Activated CD8-positive, alpha-beta memory T cell treated with anti-CD3 and anti-CD28 coated beads, Interleukin-2, amount 50 U/mL, for 24 hours (primary cell): Measurements from ENCODE around the gene UFM1.
"Not testable (repeated sequence)": the region's sequence is repeated elsewhere in the genome, so short reads cannot be mapped to it uniquely, and the experiment has no call there.

ENCODE experiments used
- DNase-seq: peaks from one replicate; pipeline ENCODE4 v3.0.0-alpha.2; 2020; ENCODE audit errors: extremely low read depth

The UFM1 gene

DNA sequence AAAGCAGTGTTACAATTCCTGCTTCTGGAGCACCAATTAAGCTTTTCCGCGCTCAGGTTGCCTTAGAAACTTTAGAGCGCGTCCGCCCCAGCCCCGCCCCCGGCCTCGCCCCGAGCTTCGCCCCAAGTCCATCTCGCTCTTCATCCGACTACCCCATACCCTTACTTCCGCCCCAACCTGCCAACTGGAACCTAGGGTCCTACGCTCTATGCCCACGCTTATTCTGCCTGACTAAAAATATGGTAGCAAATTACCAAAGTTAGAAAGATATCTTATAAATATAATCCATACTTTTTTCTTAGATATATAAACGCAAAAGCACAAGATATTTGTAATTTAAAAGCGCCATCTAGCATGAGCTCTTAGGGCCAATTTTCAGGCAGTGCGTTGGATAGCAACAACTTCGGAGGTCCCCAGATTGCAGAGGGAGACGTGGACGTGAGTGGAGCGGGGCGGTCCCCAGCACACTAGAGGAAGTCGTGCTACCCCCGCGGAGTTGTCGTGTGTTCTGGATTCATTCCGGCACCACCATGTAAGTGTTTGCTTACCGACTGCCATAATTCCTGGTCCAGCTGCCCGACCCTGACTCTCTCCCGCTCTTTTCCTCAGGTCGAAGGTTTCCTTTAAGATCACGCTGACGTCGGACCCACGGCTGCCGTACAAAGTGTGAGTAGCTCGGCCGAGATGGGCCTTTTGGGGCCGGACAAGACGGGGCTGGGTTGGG, at the start of gene UFM1:
UFM1 (plus strand) TSS at position 462 of the 724 bp plus-strand sequence; CDS start at position 531, 69 bp downstream.
- peak; percentile 64 for DNase-seq

DNA sequence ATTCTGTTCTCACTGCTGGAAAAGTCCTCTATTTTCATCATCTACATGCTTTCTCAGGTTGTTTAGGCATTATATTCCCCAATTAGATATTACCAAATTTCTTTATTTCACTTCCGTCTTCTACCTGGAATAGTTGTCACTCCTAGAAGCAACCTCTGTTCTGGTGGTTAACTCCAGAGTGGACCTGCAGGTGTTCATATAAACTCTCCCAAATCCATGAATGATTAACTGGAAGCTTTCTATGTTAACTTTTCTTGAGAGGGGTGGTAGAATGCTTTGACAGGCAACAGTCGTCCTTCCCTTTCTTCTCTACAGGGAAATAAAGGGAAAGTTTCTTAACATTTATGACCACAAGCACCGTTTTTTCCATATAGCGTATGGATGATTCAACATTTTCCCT, 48.4 kb upstream of the UFM1 start:
- no peak for DNase-seq

DNA sequence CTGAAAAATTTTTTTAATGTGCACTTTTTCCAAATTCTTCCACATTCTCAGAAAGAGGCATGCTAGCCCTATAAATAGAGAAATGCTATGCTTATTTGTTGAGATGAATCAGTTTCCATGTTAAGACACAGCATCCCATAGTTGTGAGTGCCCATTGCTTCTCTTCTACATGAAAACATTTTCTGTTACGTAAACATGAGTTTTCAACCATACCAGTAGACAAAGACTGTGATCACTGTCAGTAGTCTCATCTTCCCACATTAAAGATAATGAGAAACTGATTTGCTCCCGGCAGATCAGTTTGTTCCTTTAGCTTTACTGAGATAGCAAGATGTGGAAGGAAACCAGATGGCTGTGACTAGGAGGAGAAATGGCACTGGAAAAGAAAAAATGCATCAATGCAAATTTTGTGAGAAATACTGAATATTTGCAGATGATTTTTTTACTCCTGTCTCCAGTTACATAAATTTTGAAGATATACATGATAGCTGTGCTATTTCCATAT, 45.8 kb upstream of the UFM1 start:
- no peak for DNase-seq

DNA sequence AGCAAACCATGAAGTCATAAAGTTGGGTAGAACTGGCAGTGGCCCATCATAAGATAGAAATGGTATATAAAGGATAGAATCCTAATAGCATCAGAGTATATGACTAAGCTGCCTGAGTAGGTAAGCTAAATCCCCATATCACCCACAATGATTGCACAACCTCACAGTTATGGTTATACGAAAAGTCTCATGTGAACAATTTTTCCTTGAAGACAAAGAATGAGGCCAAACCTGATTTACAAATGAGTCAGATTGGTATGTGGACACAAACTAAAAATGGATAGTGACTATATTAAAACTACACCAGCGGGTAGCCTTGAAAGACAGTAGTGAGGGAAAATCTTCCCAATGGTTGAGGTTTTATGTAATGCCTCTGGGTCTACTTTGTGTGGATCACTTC, 40.9 kb upstream of the UFM1 start:
- no peak for DNase-seq

DNA sequence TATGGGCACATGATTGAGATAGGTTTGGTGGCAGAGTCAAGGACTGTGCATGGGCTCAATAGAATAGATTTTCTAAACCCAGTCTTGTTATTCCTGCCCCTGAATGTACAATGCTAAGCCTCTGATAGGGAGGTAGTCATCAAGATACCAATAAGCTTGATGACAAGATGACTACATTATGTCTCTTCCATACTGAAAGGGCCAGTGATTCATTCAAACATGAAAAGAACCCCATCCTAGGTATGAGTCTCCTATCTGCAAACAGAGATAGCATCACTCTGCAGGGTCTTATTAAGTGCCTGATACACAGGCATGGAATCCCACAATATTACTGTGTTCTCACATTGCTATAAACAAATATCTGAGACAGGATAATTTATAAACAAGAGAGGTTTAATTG, 40.3 kb upstream of the UFM1 start:
- no peak for DNase-seq

DNA sequence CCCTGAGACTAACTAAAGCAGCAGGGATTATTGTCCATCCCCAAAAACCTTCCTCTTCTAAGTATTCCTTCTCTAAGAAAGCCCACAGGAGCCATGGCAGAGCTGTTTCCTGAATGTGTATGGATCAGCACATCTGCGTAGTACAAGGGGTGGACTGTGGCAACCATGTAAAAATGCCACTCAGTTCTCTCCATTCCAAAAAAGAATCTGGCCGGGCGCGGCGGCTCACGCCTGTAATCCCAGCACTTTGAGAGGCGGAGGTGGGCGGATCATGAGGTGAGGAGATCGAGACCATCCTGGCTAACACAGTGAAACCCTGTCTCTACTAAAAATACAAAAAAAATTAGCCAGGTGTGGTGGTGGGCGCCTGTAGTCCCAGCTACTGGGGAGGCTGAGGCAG, 38.5 kb upstream of the UFM1 start:
- not testable (repeated sequence) for DNase-seq

DNA sequence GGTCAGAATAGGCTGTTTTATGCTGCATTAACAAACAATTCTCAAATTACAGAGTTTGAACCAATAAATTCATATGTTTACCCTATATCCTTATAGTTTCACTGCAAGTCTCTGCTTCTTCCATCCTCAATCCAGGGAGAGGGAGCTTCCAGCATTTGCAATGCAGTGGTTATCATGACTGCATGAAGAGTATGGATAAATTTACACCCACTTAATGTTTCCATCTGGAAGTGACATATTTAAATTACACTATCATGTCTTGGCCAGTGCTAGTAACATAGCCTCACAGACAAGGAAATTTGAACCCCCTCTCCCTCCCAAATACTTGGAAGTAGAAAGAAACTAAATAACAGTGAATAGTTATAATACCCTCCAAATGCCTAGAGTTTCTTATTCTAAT, 33.5 kb upstream of the UFM1 start:
- no peak for DNase-seq

DNA sequence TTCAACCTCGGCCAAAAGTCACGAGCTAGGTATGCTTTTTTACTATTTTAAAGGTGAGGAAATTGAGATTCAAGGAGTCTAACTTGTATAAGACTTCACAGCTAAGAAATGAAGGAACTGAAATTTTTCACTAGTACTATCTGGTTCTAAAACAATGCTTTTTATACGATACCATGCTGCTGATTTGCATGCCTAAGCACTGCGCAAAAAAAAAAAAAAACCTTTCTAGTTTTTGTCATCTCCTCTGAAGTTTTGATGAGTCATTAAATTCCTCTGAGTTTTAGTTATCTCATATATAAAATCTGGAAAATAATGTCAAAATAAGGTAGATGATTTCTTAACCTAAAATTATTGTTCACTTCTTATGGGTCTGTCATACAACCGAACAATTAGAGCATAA, 28.0 kb upstream of the UFM1 start:
- DNase-seq = no peak

DNA sequence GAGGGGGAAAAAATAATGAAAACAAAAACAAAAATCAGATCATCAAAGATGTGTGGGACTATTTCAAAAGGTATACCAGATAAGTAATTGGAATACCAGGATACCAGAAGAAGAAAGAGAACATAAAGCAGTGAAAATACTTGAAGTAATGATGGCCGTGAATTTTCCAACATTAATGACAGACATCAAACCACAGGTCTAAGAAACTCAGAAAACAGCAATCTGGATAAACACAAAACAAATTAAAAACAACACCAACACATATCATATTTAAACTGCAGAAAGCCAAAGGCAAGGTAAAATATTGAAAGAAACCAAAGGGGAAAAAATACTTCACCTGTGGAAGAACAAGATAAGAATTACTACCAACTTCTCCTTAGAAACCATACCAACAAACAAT, 24.2 kb upstream of the UFM1 start:
- no peak for DNase-seq

DNA sequence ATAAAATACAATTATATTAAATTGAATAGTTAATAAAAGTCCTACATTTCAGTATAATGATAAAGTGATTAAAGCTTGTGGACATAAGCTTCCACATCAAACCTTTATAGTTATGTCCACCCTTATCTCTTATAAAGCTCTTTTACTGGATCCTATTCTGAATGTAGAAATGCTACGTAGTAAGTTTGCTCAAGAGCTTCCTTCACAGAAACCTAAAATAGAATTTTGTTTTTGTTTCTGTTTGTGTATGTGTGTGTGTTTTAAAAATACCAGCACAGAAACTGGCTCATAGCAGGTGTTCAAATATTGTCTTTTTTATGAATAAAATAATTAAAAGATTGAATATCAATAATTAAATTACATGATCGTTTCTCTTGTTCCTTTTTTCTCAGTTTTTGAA, 21.0 kb upstream of the UFM1 start:
- no peak for DNase-seq

DNA sequence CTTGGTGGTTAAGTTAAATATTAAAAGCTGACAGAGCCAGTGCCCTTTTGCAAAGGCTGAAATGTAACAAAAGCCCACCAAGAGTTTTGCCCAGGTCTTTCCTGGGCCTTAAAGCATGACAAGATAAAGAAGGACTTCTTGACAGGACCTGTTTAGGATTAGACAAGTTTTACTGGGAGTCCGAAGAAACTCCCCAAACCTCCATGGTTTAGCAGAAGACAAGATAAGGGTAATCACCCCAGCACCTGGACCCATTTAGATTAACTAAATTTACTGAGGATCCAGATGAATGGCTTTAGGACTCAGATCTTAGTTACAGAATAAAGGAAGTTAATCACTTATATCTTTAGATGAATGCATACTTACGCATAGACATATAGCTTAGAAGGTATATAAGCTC, 14.8 kb upstream of the UFM1 start:
- DNase-seq = no peak

DNA sequence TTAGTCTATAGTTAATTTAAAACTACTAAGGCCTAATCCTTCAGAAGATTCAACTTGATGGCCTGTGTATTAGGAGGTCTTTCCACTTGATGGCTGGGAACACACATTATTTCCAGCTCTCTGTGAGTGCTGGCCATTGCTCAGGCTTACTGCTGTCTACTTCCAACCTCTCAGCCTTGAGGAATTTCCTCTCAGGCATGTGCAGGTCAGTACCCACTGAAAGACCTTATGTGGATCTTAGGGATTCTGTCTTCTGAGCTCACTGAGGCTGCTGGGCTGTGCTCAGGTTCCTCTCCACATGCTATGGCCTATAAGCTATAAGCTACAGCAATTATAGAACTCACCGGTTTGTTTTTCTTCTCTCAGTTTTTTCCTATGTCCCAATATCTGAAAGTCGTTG, 11.6 kb upstream of the UFM1 start:
- DNase-seq = no peak

DNA sequence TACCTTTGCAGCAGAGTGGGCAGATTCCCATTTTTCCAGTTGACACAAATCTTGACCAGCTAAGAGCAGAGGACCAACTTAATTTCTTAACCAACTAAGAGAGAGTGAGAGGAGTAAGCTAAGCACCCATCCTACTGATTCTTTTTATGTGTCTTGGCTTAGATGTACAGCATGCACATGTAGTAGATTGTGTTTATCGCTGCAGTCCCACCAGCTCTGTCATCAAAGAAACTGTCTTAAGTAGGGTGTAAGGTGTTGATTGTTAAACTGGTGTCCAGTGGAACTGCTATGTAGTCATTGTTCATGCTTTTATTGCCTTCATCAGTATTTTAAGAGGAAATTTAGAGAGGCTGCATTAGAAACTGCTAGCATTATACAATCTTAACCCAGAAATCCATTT, 9.0 kb upstream of the UFM1 start:
- no peak for DNase-seq

DNA sequence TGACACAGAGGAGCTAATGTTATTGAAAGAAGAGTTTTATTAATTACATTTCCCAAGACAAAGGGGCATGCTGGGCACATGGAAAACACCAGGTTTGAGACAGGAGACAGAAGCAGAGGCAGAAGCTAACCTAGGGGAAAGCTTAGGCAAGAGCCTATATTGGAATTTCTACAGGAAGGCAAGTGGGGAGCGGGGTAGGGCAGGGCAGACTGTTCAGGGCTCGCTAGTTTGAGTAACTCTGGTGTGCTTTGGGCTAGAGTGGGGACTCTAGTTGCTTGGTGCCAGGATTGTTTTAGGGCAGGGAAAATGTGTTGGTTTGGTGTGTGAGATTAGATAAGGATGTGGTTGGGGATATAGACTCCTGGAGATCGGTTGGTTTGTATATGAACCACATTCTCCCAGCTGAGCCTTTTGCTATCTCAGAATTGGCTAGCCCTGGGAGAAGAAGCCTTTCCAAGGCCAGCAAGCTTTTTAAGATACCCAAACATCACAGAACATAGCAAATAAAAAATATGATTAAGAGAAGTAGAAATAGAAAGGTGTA, 8.4 kb upstream of the UFM1 start:
- DNase-seq = no peak

DNA sequence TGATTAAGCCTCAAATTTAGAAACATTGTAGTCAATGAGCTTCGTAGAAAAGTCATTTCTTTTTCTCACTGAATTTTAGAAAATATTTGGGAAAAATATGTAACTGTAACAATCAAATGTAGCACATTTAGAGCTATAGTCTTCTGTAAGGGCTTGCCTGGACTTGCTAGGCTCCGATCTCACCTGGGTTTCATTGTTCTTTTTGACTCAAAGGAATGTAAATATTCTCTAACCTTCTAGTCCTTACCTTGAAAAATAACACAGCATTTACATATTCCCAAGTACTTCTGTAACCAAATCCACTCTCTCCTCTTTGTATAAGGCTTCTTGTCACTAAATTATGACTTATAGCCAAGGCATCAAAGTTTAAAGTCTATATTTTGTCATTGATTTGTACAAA, 2.9 kb upstream of the UFM1 start:
- no peak for DNase-seq

DNA sequence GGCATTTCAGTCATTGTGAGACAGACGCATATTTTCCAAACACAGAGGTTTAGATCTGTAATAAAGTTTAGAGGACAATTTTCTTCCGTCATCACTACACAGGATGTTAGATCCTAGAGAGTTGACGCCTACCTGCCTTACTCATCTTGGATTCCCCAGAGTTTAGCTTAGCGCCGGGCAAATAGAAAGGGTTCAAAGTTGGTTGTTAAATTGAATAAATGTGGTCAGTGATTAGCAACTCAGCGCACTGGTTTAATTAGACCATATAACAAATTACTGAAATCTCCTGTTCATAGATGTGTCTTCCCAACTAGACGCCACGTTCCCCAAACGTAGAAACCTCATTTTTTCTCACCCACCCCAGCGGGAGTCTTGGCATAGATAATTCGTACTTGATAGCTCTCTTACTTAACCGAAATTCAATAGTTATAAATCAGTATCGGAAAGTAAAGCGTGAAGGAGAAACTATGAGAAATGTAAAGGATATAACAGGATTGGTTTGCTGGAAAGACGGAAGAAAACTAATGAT, 726 bp upstream of the UFM1 start:
- DNase-seq = no peak

DNA sequence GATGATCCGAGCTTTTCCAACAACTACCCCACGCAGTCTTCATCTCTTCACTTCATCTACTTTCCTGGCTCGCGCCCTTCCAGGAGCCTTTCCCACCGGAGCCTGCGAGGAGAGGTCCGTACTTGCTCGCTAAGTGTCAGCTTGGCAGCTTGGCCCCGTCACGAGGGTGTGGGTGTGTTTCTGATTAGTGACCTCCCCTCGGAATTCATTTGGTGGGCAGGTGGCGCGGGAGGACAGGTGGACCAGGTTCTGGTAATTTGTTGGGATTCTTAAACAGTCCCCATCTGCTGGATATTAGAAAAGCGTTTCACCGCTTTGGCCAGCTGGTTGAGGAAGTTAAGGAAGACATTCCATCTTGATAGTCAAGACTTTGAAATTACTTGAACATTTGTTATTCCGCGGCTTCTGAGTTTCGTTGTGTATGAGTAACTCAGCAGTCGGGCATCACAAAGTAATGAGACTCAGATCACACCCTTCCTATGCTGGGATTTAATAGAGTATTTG, 515 bp downstream of the UFM1 start:
- DNase-seq = no peak

DNA sequence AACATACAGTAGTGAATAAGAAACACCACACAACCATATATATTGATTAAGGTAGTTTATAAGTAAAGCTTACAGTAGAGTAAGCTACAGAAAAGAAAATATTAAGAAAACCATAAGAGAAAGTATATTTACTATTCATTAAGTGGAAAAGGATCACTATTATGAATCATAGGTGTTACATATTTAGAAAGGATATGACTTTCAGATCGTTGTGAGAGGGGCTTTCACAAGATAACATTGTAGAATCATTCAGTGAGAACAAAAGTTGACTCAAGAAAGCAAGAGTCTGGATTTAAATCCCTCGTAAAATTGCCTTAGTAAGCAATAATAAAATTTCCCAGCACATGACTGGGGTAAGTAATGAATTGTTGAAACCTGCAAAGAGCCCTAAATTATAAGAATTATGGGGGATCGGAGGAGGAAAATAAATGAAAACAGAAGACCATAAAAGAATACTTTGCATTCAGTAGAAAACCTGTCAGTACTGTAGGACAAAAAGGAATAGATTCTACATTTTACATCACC, 6.0 kb downstream of the UFM1 start:
- no peak for DNase-seq

DNA sequence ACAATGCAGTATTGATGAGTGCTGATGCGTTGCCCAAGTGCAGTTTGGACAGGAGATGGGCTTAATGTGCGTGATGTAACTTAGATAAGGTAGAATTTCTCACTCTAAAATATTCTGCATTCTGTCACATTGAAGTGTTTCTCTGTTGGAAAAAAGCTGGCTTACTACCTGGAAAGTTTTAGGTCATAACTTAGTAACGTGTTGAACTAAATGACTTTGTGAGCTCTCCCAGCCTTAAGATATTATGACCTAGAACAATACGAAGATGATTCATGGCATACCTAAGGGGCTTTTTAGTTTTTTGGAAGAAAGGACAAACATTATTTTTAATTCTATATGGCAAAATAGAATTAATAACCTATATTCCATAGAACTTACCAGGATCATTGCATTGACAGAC, 9.0 kb downstream of the UFM1 start:
- DNase-seq = no peak

DNA sequence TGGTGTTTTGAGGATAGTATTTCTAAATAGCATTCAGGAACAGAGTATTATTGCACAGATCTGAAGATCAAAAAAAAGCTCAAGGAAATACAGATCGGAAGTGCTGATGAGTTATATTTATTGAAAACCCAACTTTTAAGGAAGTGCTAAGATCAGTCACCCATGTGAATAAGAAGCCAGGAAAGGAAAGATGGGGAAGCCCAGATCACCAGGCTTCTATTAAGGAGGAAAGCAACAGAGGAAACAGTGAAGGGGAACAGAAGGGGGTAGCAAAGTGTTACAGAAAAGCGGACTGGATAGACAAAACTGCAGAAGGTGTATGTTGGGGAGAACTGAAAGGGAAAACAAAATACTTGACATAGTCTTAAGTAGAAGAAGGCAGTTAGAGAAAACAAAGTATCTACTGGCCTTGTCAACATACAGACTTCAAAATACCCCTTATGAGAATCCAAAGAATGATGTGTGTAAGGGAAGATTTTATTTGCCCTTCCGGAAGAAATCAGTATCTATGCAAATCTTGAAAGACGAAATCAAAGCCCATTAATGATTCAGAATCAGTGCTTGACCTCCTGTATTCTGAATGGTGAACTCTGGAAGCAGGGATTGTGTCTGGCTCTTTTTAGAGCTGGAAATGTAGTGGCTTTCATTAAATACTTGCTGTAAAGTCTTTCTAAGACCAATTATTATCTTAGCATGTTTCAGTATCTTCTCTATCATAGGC, 12.1 kb downstream of the UFM1 start:
- DNase-seq = no peak

DNA sequence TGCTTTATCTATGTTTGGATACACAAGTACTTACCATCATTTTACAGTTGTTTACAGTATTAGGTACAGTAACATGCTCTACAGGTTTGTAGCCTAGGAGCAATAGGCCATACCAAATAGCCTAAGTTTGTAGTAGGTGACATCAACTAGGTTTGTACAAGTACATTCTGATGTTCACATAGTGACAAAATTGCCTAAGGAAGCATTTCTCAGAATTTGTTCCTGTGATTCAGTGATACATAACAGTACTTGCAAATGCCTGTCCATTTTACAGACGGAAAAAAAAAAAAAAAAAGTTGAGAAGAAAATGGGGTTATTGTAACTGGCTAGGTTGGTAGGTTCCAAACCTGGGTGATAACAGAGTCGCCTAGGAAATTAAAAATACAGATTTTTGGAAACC, 13.6 kb downstream of the UFM1 start:
- DNase-seq = no peak

DNA sequence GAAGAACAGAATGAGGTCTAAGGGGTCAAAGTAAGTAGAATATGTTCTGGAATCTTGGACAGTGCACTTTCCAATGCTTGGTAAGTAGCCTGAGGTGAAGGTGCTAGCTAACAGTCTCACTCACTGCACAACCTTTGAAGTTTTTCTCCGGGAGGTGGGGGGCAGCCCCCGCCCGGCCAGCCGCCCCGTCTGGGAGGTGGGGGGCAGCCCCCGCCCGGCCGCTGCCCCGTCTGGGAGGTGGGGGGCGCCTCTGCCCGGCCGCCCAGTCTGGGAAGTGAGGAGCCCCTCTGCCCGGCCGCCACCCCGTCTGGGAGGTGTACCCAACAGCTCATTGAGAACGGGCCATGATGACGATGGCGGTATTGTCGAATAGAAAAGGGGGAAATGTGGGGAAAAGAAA, 14.1 kb downstream of the UFM1 start:
- DNase-seq = not testable (repeated sequence)
